ENCODE measurements around the gene PRKCB.

DNA sequence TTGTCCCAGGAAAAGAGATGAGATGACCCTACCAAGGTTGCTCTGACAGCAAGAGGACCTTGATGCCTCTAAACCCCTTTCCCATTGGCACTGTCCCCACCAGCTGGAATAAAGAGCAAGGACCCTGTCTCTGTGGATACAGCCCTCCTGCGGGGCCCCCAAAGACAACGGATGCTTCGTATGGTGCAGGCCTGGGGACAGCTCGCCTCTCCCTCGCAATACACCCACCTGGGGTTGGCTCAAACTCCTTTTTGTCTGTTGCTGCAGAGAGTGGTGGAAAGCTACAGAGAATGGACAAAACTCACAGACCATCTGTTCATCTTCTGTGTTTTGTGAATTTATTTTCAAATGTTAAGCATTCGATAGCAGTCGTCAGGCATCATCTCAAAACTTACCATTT, 392.7 kb downstream of the PRKCB start:
- TF ChIP-seq, protein P1, sequence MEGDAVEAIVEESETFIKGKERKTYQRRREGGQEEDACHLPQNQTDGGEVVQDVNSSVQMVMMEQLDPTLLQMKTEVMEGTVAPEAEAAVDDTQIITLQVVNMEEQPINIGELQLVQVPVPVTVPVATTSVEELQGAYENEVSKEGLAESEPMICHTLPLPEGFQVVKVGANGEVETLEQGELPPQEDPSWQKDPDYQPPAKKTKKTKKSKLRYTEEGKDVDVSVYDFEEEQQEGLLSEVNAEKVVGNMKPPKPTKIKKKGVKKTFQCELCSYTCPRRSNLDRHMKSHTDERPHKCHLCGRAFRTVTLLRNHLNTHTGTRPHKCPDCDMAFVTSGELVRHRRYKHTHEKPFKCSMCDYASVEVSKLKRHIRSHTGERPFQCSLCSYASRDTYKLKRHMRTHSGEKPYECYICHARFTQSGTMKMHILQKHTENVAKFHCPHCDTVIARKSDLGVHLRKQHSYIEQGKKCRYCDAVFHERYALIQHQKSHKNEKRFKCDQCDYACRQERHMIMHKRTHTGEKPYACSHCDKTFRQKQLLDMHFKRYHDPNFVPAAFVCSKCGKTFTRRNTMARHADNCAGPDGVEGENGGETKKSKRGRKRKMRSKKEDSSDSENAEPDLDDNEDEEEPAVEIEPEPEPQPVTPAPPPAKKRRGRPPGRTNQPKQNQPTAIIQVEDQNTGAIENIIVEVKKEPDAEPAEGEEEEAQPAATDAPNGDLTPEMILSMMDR (IDR thresholded peaks at IDR 0.05; ENCODE audit: poor library complexity, severe bottlenecking): no peak
- no peak for TF ChIP-seq EP300 (conservative IDR thresholded peaks at IDR 0.05; ENCODE audit: poor library complexity, severe bottlenecking)
- TF ChIP-seq POLR2AphosphoS5 (IDR thresholded peaks at IDR 0.05): no peak
- TF ChIP-seq EZH2 (IDR thresholded peaks at IDR 0.05; ENCODE audit: borderline replicate concordance, insufficient read depth, low read length, poor library complexity, severe bottlenecking): no peak
- no peak for TF ChIP-seq TAF1 (IDR thresholded peaks at IDR 0.05; ENCODE audit: low read depth)
- no peak for TF ChIP-seq MXI1 (conservative IDR thresholded peaks at IDR 0.05; ENCODE audit: poor library complexity, severe bottlenecking)
- TF ChIP-seq, protein P2, sequence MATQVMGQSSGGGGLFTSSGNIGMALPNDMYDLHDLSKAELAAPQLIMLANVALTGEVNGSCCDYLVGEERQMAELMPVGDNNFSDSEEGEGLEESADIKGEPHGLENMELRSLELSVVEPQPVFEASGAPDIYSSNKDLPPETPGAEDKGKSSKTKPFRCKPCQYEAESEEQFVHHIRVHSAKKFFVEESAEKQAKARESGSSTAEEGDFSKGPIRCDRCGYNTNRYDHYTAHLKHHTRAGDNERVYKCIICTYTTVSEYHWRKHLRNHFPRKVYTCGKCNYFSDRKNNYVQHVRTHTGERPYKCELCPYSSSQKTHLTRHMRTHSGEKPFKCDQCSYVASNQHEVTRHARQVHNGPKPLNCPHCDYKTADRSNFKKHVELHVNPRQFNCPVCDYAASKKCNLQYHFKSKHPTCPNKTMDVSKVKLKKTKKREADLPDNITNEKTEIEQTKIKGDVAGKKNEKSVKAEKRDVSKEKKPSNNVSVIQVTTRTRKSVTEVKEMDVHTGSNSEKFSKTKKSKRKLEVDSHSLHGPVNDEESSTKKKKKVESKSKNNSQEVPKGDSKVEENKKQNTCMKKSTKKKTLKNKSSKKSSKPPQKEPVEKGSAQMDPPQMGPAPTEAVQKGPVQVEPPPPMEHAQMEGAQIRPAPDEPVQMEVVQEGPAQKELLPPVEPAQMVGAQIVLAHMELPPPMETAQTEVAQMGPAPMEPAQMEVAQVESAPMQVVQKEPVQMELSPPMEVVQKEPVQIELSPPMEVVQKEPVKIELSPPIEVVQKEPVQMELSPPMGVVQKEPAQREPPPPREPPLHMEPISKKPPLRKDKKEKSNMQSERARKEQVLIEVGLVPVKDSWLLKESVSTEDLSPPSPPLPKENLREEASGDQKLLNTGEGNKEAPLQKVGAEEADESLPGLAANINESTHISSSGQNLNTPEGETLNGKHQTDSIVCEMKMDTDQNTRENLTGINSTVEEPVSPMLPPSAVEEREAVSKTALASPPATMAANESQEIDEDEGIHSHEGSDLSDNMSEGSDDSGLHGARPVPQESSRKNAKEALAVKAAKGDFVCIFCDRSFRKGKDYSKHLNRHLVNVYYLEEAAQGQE (IDR thresholded peaks at IDR 0.05; ENCODE audit: borderline replicate concordance): no peak
- no peak for TF ChIP-seq SMC3 (conservative IDR thresholded peaks at IDR 0.05; ENCODE audit: poor library complexity)
- no peak for TF ChIP-seq RAD21 (conservative IDR thresholded peaks at IDR 0.05)

Data from neural cell (in vitro differentiated cells).